Colon (tissue), 2 donors: Measurements from ENCODE around the gene DTNBP1.

Experiments
- FAIRE-seq: peaks from 2 replicates; lab custom pipeline; 2012; peaks lifted over from hg19 to GRCh38; lab: Jason Lieb, UNC
- donor health status: control.
- donor health status: control.

DTNBP1 gene

DNA sequence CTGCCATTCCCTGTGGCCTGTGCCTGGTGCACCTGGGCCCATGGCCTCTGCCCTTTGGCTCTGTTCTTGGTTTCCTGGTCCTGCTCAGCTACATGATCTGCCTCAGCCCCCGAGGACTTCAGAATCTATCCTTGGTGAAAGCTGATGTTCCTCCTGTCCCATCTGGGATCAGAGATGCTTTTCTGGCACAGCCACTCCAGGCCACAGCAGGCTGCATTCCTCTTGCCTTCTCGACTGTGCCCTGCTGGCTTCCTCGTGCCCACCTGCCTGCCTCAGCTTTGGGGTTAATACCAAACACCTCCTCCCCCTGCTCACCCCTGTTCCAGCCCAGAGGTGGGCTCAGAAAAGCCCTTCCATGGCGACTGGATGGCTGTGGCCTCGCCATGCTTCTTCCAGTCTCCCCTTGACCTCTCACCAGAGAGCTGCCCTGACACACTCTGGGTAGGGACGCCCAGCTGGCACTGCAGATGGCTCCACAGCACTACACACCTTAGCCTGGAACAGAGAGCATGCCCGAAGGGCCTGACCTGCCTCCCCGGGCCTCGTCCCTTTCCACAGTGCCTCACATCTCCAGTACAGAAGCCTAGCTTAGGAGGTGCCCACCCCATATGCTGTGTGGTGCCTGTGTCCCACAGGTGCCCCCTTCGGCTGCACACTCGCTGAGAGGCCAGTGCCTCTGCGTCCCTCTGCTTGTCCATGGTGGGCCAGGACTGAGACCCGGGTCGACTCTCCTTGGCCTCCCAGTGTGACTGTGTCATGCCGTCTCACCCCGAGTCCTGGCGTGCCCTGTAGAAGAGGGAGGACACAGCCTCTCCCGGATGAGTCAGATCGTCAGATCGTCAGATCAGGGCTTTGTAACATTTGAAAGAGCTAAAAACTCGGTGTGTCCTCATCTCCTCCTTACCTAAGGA is 148.8 kb downstream of the DTNBP1 start:
- FAIRE-seq: no peak

DNA sequence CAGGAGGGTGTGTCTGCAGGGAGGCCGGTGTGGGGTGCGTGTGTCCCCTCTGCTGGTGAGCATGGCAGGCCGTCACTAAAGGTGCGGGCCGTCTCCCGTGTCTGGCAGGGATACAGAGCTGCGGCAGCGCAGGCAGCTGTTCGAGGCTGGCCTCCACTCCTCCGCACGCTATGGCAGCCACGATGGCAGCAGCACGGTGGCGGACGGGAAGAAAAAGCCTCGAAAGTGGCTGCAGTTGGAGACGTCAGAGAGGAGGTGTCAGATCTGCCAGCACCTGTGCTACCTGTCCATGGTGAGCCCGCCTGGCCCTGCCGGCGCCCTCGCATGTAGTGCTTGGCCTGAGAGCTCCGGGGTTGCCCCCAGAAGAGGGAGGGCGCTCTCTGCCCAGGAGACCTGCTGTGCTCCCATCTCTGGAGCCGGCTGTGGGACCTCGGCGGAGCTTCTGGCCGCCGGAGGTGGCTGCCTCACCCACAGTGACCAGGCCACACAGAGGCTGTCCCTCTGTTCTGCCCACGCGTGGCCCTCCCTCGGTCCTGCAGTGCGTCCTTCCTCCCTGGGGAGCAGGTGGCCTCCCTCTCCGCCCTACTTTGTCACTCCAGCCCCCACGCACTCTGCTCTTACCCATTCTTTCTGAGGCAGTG is 149.6 kb downstream of the DTNBP1 start:
- no peak for FAIRE-seq

DNA sequence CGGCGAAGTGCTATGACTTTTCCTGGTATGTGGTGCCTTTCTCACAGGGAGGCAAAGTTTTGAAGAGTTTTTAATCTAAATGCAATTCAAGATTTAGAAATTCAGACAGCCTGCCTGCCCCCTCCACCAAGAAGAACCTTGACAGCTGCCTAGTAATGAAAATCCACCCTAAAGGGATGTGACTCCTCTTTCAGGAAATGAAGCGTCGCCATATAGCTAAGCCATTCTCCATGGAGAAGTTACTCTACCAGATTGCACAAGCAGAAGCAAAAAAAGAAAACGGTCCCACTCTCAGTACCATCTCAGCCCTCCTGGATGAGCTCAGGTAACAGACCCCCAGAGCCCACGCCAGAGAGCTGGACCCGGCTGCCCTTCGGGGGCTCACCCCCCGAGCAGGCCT is 150.1 kb downstream of the DTNBP1 start:
- FAIRE-seq: no peak

DNA sequence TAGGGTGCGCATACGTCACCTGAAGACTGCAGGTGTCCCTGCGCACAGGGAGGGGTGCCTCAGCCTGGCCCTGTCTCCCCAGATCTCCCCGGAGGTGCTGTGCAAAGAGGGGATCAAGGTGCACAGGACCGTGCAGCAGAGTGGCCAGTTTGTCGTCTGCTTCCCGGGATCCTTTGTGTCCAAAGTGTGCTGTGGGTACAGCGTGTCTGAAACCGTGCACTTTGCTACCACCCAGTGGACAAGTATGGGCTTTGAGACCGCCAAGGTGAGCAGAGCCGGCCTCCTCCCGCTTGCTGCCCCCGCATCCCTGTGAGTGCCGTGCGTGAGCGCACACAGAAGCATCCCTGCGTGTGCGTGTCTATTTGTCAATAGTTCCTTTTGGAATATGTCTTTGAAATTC is 150.7 kb downstream of the DTNBP1 start:
- FAIRE-seq: no peak

DNA sequence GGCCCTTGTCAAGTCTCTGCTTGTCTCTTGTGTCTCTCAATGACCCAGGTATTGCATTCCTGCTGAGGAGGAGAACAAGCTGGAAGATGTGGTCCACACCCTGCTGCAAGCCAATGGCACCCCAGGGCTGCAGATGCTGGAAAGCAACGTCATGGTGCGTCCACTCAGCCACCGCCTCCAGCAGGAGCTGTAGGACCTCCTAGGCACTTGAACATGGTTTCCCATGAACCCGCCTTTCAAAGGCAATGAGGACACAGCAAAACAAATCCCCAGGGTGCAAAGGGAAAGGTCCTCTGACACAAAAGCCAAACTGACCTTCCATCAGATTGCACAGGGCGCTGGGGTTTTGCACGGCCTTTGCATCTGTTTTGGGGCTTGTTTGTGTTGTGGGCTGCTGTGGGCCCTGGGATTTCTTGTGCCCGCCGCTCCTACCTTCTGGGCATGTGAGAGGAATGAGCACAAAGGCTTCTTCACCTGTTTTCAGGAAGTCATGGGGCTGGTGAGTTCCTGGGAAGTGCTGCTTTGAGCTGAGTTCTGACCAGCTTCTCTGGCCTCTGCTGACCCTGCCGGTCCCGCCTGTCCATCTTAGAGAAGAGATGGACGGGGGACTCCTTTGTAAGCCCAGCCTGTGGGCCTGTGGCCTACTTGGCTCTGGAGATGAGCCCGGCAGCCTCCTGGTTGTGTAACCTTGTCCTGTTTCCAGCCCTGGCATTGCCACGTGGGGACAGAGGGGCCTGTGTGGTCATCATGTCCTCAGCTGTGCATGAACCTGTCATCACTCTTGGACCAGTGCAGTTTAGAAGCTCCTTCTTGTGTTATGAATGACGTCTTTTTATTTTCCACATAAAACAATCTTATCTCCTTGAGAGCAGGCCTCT is 151.3 kb downstream of the DTNBP1 start:
- FAIRE-seq: no peak

DNA sequence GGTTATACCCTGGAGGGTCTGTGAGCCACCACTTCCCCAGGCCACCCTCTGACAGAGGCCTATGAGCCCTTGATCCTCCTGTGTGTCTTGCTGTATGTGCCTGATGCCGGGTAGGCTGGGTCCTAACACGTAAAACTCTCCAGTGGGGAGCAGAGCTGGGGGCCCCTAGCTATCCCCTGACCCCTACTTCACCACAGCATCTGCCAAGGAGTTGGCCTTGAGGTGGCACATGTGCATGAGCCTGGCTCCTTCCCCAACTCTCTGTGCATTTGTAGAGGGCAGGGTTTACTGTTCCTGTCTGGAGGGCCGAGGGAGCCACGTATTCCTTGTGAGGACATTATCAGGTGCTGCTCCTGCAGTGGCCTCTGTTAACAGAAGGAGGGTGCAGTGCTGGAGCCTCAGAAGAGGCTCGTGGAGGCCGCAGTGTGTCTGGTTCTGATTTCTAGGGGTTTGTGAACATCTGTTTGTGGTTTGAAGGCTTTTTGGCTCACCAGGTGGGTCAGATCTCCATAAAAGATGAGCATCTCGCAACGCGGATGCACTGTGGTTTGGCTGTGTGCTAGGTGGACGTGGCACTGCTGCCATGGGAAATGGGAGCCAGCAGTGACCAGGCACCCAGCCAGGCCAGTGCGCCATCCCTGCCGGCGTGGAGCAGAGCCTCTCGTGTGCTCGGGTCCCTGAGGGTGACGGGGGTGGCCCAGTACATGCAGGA is 152.1 kb downstream of the DTNBP1 start:
- no peak for FAIRE-seq

DNA sequence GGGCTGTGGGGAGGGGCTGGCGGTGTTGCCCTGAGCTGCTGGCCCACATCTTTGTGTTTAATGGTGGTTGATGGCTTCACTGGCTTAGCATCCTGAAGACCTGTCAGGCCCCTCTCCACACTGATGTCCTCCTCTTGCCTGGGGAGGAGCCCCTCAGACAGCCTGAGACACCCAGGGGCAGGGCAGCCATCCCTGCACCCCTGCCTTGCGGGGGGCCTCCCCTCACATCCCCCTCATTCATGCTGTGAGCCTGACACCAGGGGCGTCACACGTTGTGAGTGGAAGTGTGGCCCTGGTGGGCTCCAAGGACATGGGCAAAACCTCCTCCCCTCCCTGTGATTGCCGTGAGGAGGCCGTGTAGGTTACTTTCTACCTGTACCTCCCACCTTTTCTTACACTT is 152.7 kb downstream of the DTNBP1 start:
- no peak for FAIRE-seq

DNA sequence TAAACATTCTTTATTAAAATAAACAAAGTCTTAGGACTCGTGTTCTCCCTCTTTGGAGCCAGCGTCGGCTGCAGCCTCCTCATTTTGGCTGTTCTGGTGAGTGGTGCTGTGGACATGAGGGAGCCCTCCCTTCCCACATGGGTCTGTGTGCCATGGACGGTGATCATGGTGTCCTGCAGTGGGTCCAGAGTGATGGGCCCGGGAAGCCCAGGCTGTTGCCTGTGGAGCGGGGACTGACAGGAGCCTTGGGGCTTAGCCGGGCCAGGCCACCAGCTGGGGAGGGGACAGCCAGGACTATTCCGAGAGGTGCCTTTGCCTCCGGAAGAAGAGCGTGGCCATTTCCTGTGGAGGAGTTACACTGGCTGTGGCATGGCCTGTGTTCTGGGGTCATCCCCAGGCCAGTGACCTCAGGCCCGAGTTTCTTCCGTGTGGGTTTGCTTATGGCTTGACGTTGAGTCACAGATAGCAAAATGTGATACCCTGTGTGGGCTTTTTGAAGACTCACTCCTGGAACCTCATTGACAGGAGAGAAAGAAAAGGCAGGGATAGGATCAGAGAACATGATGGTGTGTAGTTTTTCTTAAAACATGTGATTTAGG is 153.4 kb downstream of the DTNBP1 start:
- no peak for FAIRE-seq

DNA sequence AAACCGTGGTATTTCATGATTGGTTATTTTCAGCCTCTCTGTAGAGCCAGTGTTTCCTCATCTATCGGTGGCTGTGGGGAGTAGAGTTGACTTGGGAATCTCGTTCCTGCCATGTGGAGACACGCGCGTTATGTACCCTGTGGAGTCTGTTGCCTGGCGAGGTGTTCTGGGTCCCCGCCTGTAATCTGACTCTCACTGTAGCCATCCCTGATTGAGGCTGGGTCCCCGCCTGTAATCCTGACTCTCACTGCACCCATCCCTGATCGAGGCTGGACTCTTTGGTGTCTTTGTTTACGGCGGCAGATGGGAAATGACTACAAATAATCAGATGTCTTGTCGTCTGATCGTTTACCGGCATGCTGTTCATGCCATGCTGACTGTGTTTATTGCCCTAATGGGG is 153.9 kb downstream of the DTNBP1 start:
- no peak for FAIRE-seq

DNA sequence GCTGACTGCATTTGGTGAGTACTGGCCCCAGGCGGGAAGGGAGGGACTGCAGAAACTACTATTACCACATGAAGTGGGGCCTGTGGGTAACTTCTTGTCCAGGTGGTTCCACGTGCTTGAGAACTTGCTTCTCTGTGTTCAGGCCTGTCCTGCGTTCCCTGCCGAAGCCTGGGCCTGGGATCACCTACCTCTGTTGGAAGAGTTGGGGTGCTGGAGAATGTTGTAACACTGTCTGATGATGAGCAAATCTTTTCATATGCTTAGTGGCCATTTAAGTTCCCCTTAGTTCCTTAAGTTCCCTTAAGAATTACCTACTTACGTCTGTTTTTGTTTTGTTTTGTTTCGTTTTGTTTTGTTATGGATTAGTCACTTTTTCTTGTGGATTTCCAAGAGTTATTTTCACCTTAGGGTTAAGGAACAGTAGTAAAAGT is 154.4 kb downstream of the DTNBP1 start:
- no peak for FAIRE-seq

DNA sequence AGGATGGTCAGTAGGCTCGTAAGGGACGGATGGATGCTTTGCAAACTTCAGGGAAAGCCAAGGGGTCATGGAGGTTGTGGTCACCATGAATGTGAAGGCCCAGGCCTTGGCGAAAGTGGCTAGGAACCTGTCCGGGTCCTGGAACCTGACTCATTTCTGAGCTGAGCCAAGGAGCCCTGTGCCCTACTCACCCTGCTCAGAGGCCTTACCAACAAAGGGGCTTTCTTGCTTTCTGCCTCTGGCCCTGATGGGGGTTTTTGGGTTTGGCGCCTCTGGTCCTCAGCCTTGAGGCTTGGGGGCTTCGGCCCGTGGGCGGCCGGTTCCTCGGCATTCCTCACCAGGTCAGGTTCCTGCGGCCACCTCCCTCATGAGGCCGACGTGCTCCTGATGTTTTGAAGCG is 155.1 kb downstream of the DTNBP1 start:
- no peak for FAIRE-seq

DNA sequence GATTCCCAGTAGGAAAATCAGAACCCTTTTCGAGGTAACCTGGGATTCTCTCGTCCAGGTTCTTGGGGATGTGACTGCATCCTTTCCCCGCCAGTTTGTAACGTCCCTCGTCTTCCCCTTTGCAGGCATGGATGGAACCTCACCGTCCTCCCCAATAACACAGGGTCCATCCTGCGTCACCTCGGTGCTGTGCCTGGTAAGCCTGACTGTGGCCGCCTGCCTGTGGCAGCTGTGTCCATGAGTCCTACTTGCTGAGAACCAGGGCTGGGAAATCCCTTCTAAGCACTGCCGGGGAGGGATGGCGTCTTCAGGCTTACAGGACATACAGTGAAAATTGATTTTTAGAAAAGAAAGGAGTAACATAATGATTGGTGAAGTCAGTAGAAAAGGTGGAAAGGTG is 155.6 kb downstream of the DTNBP1 start:
- no peak for FAIRE-seq

DNA sequence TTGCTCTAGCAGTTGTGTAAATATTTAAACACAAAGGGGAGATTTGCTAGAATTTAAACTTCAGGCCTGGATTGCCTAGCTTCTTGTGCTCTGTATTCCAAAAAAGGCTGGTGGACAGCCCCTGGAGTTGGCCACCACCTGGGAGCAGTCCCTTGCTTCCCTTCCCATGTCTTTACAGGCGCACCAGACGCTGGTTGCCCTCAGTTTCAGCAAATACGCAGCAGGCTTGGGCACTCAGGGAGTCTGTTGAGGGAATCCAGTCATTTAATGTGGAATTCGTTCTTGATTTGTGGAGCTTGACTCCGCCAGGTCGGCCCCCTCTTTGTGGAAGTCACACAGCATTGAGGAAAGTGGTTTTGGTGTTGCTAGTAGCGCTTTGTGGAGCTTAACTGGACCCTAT is 156.8 kb downstream of the DTNBP1 start:
- FAIRE-seq: no peak

DNA sequence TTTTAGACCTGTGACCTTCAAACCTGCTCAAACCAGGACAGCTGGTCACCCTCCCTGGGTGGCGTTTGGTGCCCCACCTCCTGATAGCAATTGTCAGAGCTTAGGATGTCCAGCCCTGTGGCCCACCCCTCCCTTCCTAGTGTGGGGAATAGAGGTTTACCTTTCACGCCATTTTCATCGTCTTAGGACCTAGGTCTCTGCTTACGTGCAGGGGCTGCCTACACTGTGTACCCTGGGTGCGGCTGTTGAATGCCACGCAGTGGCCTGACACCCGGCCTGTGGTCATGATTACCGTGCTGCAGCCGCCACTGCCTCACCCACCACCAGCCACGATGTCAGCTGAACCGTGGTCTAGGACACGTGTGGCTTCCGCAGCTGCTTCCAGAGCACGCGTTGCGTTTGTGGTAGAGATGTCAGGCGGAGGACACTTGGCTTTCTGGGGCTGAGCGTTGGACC is 157.3 kb downstream of the DTNBP1 start:
- FAIRE-seq: no peak

DNA sequence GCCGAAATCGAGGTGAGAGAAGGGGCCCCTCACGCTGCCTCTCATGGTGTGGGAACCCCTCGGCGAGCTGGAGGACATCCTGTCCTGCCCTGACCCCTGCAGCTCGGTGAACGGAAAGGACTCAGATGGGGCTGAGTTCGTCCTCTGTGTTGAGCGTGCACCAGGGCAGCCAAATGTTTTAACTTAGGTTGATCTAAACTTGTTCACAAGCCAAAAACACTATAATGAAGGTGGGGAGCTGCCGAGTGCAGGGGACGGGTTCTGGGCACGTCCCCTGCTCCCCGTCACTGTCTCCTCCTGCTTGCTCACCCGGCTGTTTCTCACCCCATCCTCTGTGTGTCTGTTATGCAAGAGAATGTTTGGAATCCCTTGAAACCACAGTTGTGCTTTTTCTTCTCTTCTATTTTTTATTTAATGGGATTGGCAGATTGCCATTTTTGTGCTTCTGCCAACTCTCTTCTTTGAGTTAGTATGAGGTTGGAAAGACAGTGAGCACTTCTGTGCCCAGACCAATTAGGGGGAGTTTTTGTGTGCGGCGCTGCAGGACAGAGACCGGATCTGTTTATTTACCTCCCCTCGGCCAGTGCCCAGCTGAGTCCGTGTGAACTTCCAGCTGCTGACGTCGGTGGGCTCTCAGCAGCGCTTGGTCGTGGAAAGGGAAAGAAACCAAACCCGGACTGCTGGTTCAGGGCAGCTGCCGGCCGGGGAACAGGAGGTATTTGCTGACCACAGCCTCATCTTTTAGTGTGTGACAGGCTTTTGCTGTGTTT is 158.1 kb downstream of the DTNBP1 start:
- no peak for FAIRE-seq

DNA sequence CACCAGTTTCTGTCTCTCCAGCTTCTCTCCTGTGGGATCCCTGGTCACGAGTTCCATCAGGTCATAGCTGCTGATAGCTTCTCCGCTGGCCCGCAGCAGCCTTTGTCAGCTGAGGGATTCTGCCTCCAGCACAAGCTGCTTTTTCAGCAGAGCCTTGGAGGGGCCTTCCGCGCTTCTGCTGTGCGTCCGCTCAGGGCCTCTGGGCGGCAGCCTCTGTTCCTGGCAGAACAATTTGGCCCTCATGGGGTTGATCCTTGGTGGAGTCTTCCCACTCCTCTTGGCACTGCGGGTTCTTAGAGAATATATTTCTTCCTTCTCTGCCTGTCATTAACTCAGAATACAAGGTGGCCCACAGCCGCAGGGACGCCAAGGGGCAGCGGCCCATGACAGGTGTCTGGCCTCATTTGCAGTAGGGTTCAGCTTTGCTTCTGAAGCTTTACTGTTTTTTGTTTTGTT is 158.8 kb downstream of the DTNBP1 start:
- FAIRE-seq: no peak

DNA sequence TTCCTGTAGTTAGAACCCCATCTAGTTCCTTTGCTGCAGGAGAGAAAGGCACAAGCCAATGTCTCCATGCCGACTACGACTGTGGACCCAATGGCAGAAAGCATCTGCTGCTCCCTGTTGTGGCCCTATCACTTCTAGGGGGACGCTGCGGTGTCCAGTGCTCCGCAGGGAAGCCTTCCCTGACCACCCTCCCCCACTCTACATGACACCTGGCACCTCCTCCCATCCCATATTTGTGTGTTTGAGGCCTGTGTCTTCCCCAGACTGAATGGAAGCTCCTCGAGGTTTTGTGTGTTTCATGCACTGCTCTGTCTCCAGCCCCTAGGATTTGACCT is 159.5 kb downstream of the DTNBP1 start:
- no peak for FAIRE-seq

DNA sequence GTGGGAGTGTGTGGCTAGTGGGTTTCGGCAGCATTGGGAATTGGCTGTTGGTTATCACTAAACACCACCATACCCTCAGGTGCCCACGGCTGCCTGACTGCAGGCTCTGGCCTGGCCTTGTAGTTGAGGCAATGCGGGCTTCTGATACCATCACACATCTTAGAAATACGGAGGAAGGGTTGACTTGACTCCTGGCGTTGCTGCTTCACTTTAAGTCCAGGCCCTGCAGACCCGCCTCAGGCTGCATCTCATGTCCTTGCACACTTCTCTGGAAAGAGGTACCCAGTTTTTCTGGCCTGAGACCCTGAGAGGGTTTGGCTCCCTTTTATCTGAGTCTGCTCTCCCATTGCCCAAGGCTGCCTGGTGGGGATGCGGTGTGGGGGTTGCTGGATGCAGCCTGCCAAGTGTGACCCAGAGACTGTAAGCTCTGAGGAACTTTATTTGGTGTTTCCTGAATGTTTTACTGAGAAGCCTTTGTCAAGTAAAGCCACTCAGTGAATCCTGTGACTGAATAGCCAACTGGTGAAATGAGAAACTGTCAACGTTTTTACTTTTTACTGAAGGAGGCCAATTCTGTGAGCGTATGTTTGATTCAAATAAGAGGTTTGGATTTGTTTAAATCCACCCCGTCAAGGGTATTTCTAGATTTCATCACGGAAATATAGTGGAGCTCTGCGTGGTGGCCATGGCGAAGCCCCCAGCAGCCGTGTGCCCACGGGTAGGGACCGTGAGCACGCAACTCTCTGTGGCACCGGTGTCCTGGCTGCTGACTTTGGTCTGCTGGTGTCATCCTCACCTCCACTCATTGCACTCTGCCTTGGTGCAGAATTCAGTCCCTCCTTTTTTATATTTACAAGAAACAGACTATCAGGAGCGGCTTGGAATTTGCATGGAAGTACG is 160.1 kb downstream of the DTNBP1 start:
- FAIRE-seq: no peak

DNA sequence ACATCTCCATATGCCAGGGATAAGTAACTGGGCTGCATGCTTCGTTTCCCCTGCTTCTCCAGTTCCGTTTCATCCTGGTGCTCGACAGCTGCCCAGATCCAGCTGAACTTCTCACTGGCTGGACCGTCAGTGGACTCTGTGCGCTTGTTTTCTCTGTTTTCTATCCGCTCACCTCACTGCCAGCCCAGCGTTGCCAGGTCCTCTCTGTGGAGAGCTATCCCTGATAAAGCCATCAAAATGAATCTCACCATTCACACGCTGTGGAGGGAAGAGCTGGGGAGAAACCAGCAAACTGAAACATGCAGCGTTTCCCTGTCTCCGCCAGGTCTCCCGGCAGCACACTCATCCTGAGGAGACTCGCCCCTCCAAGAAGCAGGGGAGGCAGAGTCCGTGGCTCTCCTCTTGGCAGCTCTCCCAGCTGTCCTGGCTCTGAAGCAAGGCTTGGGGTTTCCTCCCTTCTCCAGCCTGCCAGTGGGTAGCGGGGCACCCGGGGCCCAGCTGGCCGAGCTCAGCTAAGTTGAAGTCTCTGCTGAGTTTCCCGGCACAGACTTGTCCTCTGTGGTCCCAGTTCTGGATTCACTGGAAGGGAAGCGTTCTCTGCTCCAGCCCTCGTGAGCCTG is 160.9 kb downstream of the DTNBP1 start:
- FAIRE-seq: no peak
